Measurements from ENCODE around the gene APMAP.

Gene APMAP

DNA sequence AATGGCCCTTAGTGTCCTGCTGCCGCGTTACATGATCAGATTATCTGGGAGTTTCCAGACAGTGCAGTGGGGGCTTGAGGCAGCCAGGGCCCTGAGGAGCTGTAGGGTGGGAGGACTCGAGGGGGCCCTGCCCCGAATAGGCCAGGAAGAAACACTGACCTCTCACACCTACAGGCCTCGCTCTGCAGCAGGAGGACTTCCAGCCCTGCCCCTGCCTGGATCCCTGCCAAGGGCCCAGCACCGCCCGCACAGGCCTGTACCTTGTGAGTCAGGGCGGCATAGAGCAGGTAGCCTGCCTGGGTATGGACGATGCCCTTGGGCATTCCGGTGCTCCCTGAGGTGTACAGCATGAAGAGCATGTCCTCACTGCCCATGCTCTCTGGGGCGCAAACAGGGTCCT is 30.1 kb upstream of the APMAP start:
- no peak for TF ChIP-seq CTCF (IDR thresholded peaks at IDR 0.05; ENCODE audit: insufficient read depth, low read length, poor library complexity, severe bottlenecking)
- Histone ChIP-seq H3K4me3 (replicated peaks; ENCODE audit: low read depth, low read length) (no peak overlapping the region), H3K27me3 (replicated peaks; ENCODE audit: control insufficient read depth, insufficient read depth, low read length) (no peaks in the 10 kb centered on the region), H3K36me3 (ENCODE audit: control insufficient read depth, insufficient read depth, low read length) (peaks cover 14% of the 10 kb centered on the region)
- DNase-seq (ENCODE audit: extremely low read depth, insufficient read length) = no peak

- DNase-seq (ENCODE audit: extremely low read depth, insufficient read length) = no peak
- H3K27me3 ChIP-seq (replicated peaks; ENCODE audit: control insufficient read depth, insufficient read depth, low read length) = no peaks in the 10 kb centered on the region
- H3K36me3 ChIP-seq (ENCODE audit: control insufficient read depth, insufficient read depth, low read length) = peaks cover 14% of the 10 kb centered on the region
- H3K4me3 ChIP-seq (replicated peaks; ENCODE audit: low read depth, low read length) = no peak overlapping the region
- TF ChIP-seq CTCF (IDR thresholded peaks at IDR 0.05; ENCODE audit: insufficient read depth, low read length, poor library complexity, severe bottlenecking) = no peak
Measured at GRCh38 chr20:25021336-25021735, 28.8 kb upstream of the APMAP start.

DNA sequence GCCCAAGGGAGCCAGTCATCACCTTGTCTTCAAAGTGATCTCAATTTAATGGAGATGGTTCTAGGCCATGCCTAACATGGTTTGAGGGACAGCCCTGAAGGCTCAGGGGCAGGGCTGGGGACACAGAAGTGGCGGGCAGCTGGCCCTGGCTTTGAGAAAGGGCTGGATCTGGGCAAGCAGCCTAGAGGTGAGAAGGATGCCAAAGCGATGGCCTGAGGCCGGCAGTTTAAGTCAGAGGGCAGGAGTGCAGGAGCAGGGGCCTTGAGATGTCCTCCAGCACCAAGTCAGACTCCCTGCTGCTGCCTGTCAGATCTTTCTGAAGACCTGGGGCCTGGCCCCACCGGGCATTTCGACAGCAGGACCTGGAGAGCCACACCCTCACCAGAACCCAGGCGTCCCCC is 28.4 kb upstream of the APMAP start:
- Histone ChIP-seq H3K36me3 (ENCODE audit: control insufficient read depth, insufficient read depth, low read length) (peaks cover 13% of the 10 kb centered on the region), H3K4me3 (replicated peaks; ENCODE audit: low read depth, low read length) (no peak overlapping the region), H3K27me3 (replicated peaks; ENCODE audit: control insufficient read depth, insufficient read depth, low read length) (no peaks in the 10 kb centered on the region)
- no peak for TF ChIP-seq CTCF (IDR thresholded peaks at IDR 0.05; ENCODE audit: insufficient read depth, low read length, poor library complexity, severe bottlenecking)
- no peak for DNase-seq (ENCODE audit: extremely low read depth, insufficient read length)

GRCh38 chr20:25020345-25020744 is 27.8 kb upstream of the APMAP start:
- Histone ChIP-seq H3K36me3 (ENCODE audit: control insufficient read depth, insufficient read depth, low read length) (peaks cover 13% of the 10 kb centered on the region), H3K27me3 (replicated peaks; ENCODE audit: control insufficient read depth, insufficient read depth, low read length) (no peaks in the 10 kb centered on the region), H3K4me3 (replicated peaks; ENCODE audit: low read depth, low read length) (no peak overlapping the region)
- no peak for TF ChIP-seq CTCF (IDR thresholded peaks at IDR 0.05; ENCODE audit: insufficient read depth, low read length, poor library complexity, severe bottlenecking)
- no peak for DNase-seq (ENCODE audit: extremely low read depth, insufficient read length)

DNA sequence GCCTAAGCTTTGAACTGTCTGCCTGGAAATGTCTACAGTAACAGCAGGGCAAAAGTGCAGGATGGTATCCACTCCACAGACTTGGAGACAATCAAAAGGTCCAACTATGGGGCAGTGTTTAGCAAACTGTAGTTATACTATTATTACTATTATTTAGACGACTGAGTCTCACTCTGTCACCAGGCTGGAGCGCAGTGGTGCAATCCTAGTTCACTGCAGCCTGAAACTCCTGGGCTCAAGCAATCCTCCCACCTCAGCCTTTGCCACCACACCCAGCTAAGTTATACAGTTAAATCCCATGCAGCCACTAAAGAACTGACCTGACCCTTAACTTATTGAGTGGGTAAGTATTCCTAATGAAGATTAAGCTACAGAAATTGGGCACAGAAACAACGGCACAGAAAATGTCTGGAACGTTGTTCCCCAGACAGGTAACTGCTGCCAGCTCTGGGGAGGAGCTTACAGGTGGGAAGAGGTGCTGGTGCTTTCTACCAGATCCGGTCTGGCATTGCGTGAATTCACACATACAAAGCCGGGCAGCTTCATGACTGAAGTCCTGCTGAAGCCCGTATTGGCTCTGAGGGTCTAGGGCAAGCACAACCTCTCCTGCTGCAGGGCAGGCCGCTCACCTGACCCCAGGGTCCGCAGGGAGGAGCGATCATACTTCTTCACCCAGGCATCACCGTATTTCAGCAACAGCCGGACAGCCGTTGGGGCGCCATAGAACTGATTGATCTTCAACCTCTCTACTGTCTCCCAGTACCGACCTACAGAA is 27.0 kb upstream of the APMAP start:
- no peak for TF ChIP-seq CTCF (IDR thresholded peaks at IDR 0.05; ENCODE audit: insufficient read depth, low read length, poor library complexity, severe bottlenecking)
- Histone ChIP-seq H3K4me3 (replicated peaks; ENCODE audit: low read depth, low read length) (no peak overlapping the region), H3K36me3 (ENCODE audit: control insufficient read depth, insufficient read depth, low read length) (peaks cover 17% of the 10 kb centered on the region), H3K27me3 (replicated peaks; ENCODE audit: control insufficient read depth, insufficient read depth, low read length) (no peaks in the 10 kb centered on the region)
- no peak for DNase-seq (ENCODE audit: extremely low read depth, insufficient read length)

- TF ChIP-seq CTCF (IDR thresholded peaks at IDR 0.05; ENCODE audit: insufficient read depth, low read length, poor library complexity, severe bottlenecking) = no peak
- Histone ChIP-seq H3K27me3 (replicated peaks; ENCODE audit: control insufficient read depth, insufficient read depth, low read length) (no peaks in the 10 kb centered on the region), H3K36me3 (ENCODE audit: control insufficient read depth, insufficient read depth, low read length) (peaks cover 17% of the 10 kb centered on the region), H3K4me3 (replicated peaks; ENCODE audit: low read depth, low read length) (no peak overlapping the region)
- no peak for DNase-seq (ENCODE audit: extremely low read depth, insufficient read length)
Measured at GRCh38 chr20:25018841-25019240, 26.3 kb upstream of the APMAP start.
